ENCODE results near the gene NMBR. TPM values are rescaled to one million over a fixed set of nuclear protein-coding genes. Genes with fewer than 3 reads are reported as not detected.
"Not testable (repeated sequence)": the region's sequence is repeated elsewhere in the genome, so short reads cannot be mapped to it uniquely, and the experiment has no call there.

The NMBR gene
- total and polyA plus RNA-seq, 2 of the 8 experiments (the other 6 are each of a cell fraction or from before 2014, with no cell fraction given): 0.08 TPM; not detected in 1

DNA sequence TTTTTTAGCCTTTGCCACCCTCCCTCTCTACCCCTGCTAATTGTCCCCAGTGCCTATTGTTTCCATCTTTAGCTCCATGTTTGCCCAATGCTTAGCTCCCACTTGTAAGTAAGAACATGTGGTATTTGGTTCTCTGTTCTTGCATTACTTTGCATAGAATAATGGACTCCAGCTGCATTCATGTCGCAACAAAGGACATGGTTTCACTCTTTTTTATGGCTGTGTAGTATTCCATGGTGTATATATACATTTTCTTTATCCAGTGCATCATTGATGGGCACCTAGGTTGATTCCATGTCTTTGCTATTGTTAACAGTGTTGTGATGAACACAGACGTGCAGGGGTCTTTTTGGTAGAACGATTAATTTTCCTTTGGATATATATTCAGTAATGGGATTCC, 118.4 kb downstream of the NMBR start (continued):
- TF ChIP-seq SIN3A (conservative IDR thresholded peaks at IDR 0.05 in 1 of 2, IDR thresholded peaks at IDR 0.05 in 1 of 2; ENCODE audit: low read depth in 1 of 2, low read length in 2 of 2) (no peak), GABPA (IDR thresholded peaks at IDR 0.05; ENCODE audit: borderline replicate concordance, insufficient read depth, low read length) (no peak), CHD1 (IDR thresholded peaks at IDR 0.05; ENCODE audit: low read depth, low read length) (no peak), NRF1 (IDR thresholded peaks at IDR 0.05; ENCODE audit: low read depth, low read length) (no peak), SIRT6 (IDR thresholded peaks at IDR 0.05; ENCODE audit: low read length) (no peak)
- TF ChIP-seq, protein P1, sequence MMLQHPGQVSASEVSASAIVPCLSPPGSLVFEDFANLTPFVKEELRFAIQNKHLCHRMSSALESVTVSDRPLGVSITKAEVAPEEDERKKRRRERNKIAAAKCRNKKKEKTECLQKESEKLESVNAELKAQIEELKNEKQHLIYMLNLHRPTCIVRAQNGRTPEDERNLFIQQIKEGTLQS (IDR thresholded peaks at IDR 0.05; ENCODE audit: insufficient read depth, low read depth, low read length): no peak

DNA sequence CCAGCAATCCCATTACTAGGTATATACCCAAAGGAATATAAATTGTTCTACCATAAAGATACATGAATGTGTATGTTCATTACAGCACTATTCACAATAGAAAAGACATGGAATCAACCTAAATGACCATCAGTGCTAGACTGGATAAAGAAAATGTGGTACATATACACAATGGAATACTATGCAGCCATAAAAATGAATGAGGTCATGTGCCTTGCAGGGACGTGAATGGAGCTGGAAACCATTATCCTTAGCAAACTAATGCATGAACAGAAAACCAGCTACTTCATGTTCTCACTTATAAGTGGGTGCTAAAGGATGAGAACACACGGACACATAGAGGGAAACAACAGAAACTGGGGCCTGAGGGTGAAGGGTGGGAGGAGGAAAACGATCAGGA, 119.1 kb downstream of the NMBR start:
- H3K9me3 ChIP-seq (ENCODE audit: insufficient read depth in 2 of 2, low read depth in 1 of 2, low read length in 1 of 2); H3K36me3 ChIP-seq (ENCODE audit: control insufficient read depth in 2 of 4, insufficient read depth in 4 of 4, low read length in 3 of 4); H2BK20ac ChIP-seq (ENCODE audit: low read length); H3K14ac ChIP-seq (ENCODE audit: insufficient read length); H4K5ac ChIP-seq (ENCODE audit: insufficient read length, low read depth, low read length); POLR2A ChIA-PET (ENCODE audit: partially characterized antibody); H3K23me2 ChIP-seq (ENCODE audit: low read depth, low read length); H2AK5ac ChIP-seq (ENCODE audit: low read depth, low read length); H2AFZ ChIP-seq (ENCODE audit: low read length); H2BK15ac ChIP-seq (ENCODE audit: low read length); H2BK120ac ChIP-seq (replicated peaks; ENCODE audit: low read depth, low read length); H3K18ac ChIP-seq (ENCODE audit: extremely low read depth, low read length); H3K79me1 ChIP-seq (ENCODE audit: low read depth, low read length); H3K23ac ChIP-seq (ENCODE audit: insufficient read length); H3K27ac ChIP-seq (ENCODE audit: low read depth, low read length); CTCF ChIA-PET (ENCODE audit: partially characterized antibody); DNase-seq (ENCODE audit: low read depth in 1 of 2, low spot score in 2 of 2); FAIRE-seq; H4K8ac ChIP-seq (ENCODE audit: extremely low read depth, insufficient read depth, low read length); H2BK12ac ChIP-seq (ENCODE audit: low read depth, low read length); H3K4me3 ChIP-seq (ENCODE audit: extremely low read depth in 1 of 4, insufficient read depth in 2 of 4, low read depth in 3 of 4, low read length in 4 of 4); H4K20me1 ChIP-seq (replicated peaks in 1 of 2; ENCODE audit: control insufficient read depth in 1 of 2, insufficient read depth in 2 of 2, low read length in 2 of 2); H3K4me1 ChIP-seq (replicated peaks in 1 of 4; ENCODE audit: control insufficient read depth in 3 of 4, insufficient read depth in 4 of 4, low read length in 3 of 4); H3K9ac ChIP-seq (replicated peaks in 1 of 4; ENCODE audit: extremely low read depth in 1 of 4, low read depth in 3 of 4, low read length in 3 of 4); H3K4me2 ChIP-seq (ENCODE audit: insufficient read depth in 1 of 2, low read depth in 2 of 2, low read length in 2 of 2); H2BK5ac ChIP-seq (ENCODE audit: low read depth, low read length); H3K56ac ChIP-seq (replicated peaks; ENCODE audit: insufficient read length, low read depth, low read length); H3K27me3 ChIP-seq (replicated peaks in 1 of 4; ENCODE audit: control insufficient read depth in 3 of 4, extremely low read depth in 1 of 4, insufficient read depth in 3 of 4, low read length in 3 of 4); H3K4ac ChIP-seq (replicated peaks; ENCODE audit: insufficient read length, low read depth, low read length); H4K91ac ChIP-seq (replicated peaks; ENCODE audit: insufficient read length, low read length): not testable (repeated sequence)
- 87% methylated on average over 3 of the region's 3 CpGs; no CpG with 5 or more reads in 1 of the 2 experiments for WGBS, 2 experiments (ENCODE audit: extremely low coverage in 1 of 2, insufficient coverage in 1 of 2, insufficient read length in 1 of 2, insufficient replicate concordance in 2 of 2, low coverage in 1 of 2, low lambda C conversion rate in 2 of 2, missing lambda C conversion rate in 1 of 2)
- H3K79me2 ChIP-seq (ENCODE audit: control insufficient read depth in 1 of 2, insufficient read depth in 2 of 2, low read length in 2 of 2): peaks cover 0 to 59% of the 10 kb centered on the region in 2 experiments; a peak in 2 of 4 replicates

All from H1 (cell line).